GM19238 (cell line): ENCODE results near the gene CMC2.

Experiments
- DNase-seq: peaks from one replicate; pipeline ENCODE4 v3.0.0; 2011; ENCODE audit warnings: low spot score; ENCODE audit not compliant: insufficient read length

The CMC2 gene

GRCh38 chr16:81006813-81007695 is at the start of gene CMC2, which contains the start of gene CENPN:
TSS of gene CMC2 (minus strand) at chr16:81006885. CDS start at chr16:80997394, 9,491 bp downstream.
TSS of gene CENPN (plus strand) at chr16:81007214. CDS start at chr16:81011940, 4,726 bp downstream.
- peak; percentile 79 for DNase-seq

- no peak for DNase-seq
Measured at GRCh38 chr16:81053761-81054160, 47.1 kb upstream of the CMC2 start.

GRCh38 chr16:81042821-81043220 is 36.1 kb upstream of the CMC2 start:
- DNase-seq: no peak

GRCh38 chr16:81041696-81042095 is 35.0 kb upstream of the CMC2 start:
- DNase-seq: no peak

GRCh38 chr16:81040842-81041241 is 34.2 kb upstream of the CMC2 start:
- DNase-seq: no peak

GRCh38 chr16:81040131-81040530 is 33.4 kb upstream of the CMC2 start:
- DNase-seq: no peak

GRCh38 chr16:81036751-81037350 is 30.2 kb upstream of the CMC2 start:
- DNase-seq: no peak

- peak; percentile 46 for DNase-seq
Measured at GRCh38 chr16:81035975-81036750, 29.5 kb upstream of the CMC2 start.

GRCh38 chr16:81035398-81035974 is 28.8 kb upstream of the CMC2 start, which contains the start of gene ATMIN:
TSS of gene ATMIN (plus strand) at chr16:81035842. CDS start at chr16:81035871, 29 bp downstream.
- DNase-seq: peak; percentile 97

- DNase-seq: no peak
Measured at GRCh38 chr16:81029930-81030604, 23.4 kb upstream of the CMC2 start.

GRCh38 chr16:81026429-81026828 is 19.7 kb upstream of the CMC2 start:
- no peak for DNase-seq

GRCh38 chr16:81018496-81018895 is 11.8 kb upstream of the CMC2 start:
- DNase-seq: no peak

GRCh38 chr16:81014672-81015071 is 8.0 kb upstream of the CMC2 start:
- no peak for DNase-seq

GRCh38 chr16:81012974-81013373 is 6.3 kb upstream of the CMC2 start:
- no peak for DNase-seq

GRCh38 chr16:81008505-81008789 is 1.8 kb upstream of the CMC2 start:
- no peak for DNase-seq

GRCh38 chr16:81006211-81006812 is 373 bp downstream of the CMC2 start:
- no peak for DNase-seq

- DNase-seq: no peak
Measured at GRCh38 chr16:81005610-81006161, 999 bp downstream of the CMC2 start.

GRCh38 chr16:81004646-81005353 is 1.9 kb downstream of the CMC2 start:
- DNase-seq: no peak

- no peak for DNase-seq
Measured at GRCh38 chr16:81003610-81004460, 2.9 kb downstream of the CMC2 start.
